ENCODE measurements around the gene KANK3. TPM values are rescaled to one million over a fixed set of nuclear protein-coding genes. Genes with fewer than 3 reads are reported as not detected.
"Not testable (repeated sequence)": the region's sequence is repeated elsewhere in the genome, so short reads cannot be mapped to it uniquely, and the experiment has no call there.

Gene KANK3
- total RNA-seq, 2 experiments from 2014 or later: 4.5 to 4.8 TPM

GRCh38 chr19:8379156-8379891 is 36.3 kb upstream of the KANK3 start:
- POLR2A ChIA-PET; DNase-seq; H3K4me3 Mint-ChIP-seq; H3K27ac Mint-ChIP-seq; H3K36me3 Mint-ChIP-seq; ATAC-seq (ENCODE audit: low read depth); H3K27me3 Mint-ChIP-seq; H3K9me3 Mint-ChIP-seq: not testable (repeated sequence)
- peaks cover 12% of the 10 kb centered on the region for H3K4me1 Mint-ChIP-seq

GRCh38 chr19:8377598-8377997 is 34.5 kb upstream of the KANK3 start:
- H3K36me3 Mint-ChIP-seq: no peaks in the 10 kb centered on the region
- no peak overlapping the region for H3K27ac Mint-ChIP-seq
- DNase-seq (no peak), ATAC-seq (ENCODE audit: low read depth) (peak; percentile 56)
- POLR2A ChIA-PET: interaction anchor here (2.4 kb wide), 1 partner anchor 13 kb away, joined by 11 read pairs; the partner anchor contains the start of gene RAB11B
- H3K4me3 Mint-ChIP-seq: no peak overlapping the region
- H3K27me3 Mint-ChIP-seq: peaks cover 2% of the 10 kb centered on the region
- peaks cover 12% of the 10 kb centered on the region for H3K4me1 Mint-ChIP-seq
- no peaks in the 10 kb centered on the region for H3K9me3 Mint-ChIP-seq

- H3K36me3 Mint-ChIP-seq; H3K4me3 Mint-ChIP-seq; H3K27me3 Mint-ChIP-seq; H3K9me3 Mint-ChIP-seq; ATAC-seq (ENCODE audit: low read depth); H3K27ac Mint-ChIP-seq; DNase-seq: not testable (repeated sequence)
- POLR2A ChIA-PET: interaction anchor here (1.2 to 2.4 kb wide), 2 partner anchors 9 to 14 kb away, joined by 3 to 11 read pairs; partner anchors contain the start of gene RAB11B
- H3K4me1 Mint-ChIP-seq: peaks cover 12% of the 10 kb centered on the region
Observed at GRCh38 chr19:8376373-8376974, 33.4 kb upstream of the KANK3 start.

GRCh38 chr19:8375766-8376165 is 32.7 kb upstream of the KANK3 start:
- H3K27ac Mint-ChIP-seq; DNase-seq; ATAC-seq (ENCODE audit: low read depth); H3K36me3 Mint-ChIP-seq; H3K27me3 Mint-ChIP-seq; H3K9me3 Mint-ChIP-seq; H3K4me3 Mint-ChIP-seq: not testable (repeated sequence)
- POLR2A ChIA-PET: interaction anchor here (1.2 kb wide), 1 partner anchor 8 kb away, joined by 3 read pairs; no protein-coding TSS in a partner anchor
- H3K4me1 Mint-ChIP-seq: peaks cover 12% of the 10 kb centered on the region

GRCh38 chr19:8373867-8374813 is 31.1 kb upstream of the KANK3 start:
- no peak overlapping the region for H3K27ac Mint-ChIP-seq
- DNase-seq (no peak), ATAC-seq (ENCODE audit: low read depth) (no peak)
- H3K4me1 Mint-ChIP-seq: peaks cover 12% of the 10 kb centered on the region
- H3K9me3 Mint-ChIP-seq: no peaks in the 10 kb centered on the region
- no peaks in the 10 kb centered on the region for H3K36me3 Mint-ChIP-seq
- H3K27me3 Mint-ChIP-seq: peaks cover 2% of the 10 kb centered on the region
- H3K4me3 Mint-ChIP-seq: no peak overlapping the region
- POLR2A ChIA-PET: no interaction called here

- ATAC-seq (ENCODE audit: low read depth) (no peak), DNase-seq (no peak)
- Mint-ChIP-seq H3K4me3 (no peak overlapping the region), H3K4me1 (peaks cover 3% of the 10 kb centered on the region), H3K27ac (no peak overlapping the region), H3K27me3 (peaks cover 21% of the 10 kb centered on the region), H3K36me3 (peaks cover 2% of the 10 kb centered on the region), H3K9me3 (no peaks in the 10 kb centered on the region)
- POLR2A ChIA-PET: no interaction called here
Observed at GRCh38 chr19:8371011-8371804, 28.1 kb upstream of the KANK3 start.

- no peak for DNase-seq
- ATAC-seq (ENCODE audit: low read depth): no peak
- Mint-ChIP-seq H3K9me3 (no peaks in the 10 kb centered on the region), H3K27me3 (peaks cover 26% of the 10 kb centered on the region), H3K36me3 (peaks cover 2% of the 10 kb centered on the region), H3K27ac (no peak overlapping the region), H3K4me3 (no peak overlapping the region), H3K4me1 (peaks cover 3% of the 10 kb centered on the region)
- POLR2A ChIA-PET: interaction anchor here (1.2 kb wide), 1 partner anchor 13 kb away, joined by 3 read pairs; no protein-coding TSS in a partner anchor
Observed at GRCh38 chr19:8370176-8371010, 27.3 kb upstream of the KANK3 start.

GRCh38 chr19:8367327-8368001 is 24.4 kb upstream of the KANK3 start:
- H3K4me1 Mint-ChIP-seq: peaks cover 9% of the 10 kb centered on the region
- POLR2A ChIA-PET: interaction anchor here (0.7 kb wide), 1 partner anchor 9 kb away, joined by 3 read pairs; no protein-coding TSS in a partner anchor
- H3K27me3 Mint-ChIP-seq: peaks cover 41% of the 10 kb centered on the region
- no peak overlapping the region for H3K4me3 Mint-ChIP-seq
- no peak overlapping the region for H3K27ac Mint-ChIP-seq
- DNase-seq: no peak
- ATAC-seq (ENCODE audit: low read depth): no peak
- peaks cover 2% of the 10 kb centered on the region for H3K36me3 Mint-ChIP-seq
- no peaks in the 10 kb centered on the region for H3K9me3 Mint-ChIP-seq

- Mint-ChIP-seq H3K9me3 (no peaks in the 10 kb centered on the region), H3K4me1 (peaks cover 11% of the 10 kb centered on the region), H3K36me3 (peaks cover 2% of the 10 kb centered on the region), H3K4me3 (no peak overlapping the region), H3K27ac (no peak overlapping the region), H3K27me3 (peaks cover 43% of the 10 kb centered on the region)
- POLR2A ChIA-PET: interaction anchor here (1.0 kb wide), 1 partner anchor 24 kb away, joined by 4 read pairs; the partner anchor contains the start of gene RAB11B
- DNase-seq: no peak
- no peak for ATAC-seq (ENCODE audit: low read depth)
Observed at GRCh38 chr19:8366961-8367326, 23.9 kb upstream of the KANK3 start.

GRCh38 chr19:8366121-8366581 is 23.1 kb upstream of the KANK3 start:
- POLR2A ChIA-PET: interaction anchor here (1.0 kb wide), 1 partner anchor 24 kb away, joined by 4 read pairs; the partner anchor contains the start of gene RAB11B
- ATAC-seq (ENCODE audit: low read depth) (no peak), DNase-seq (no peak)
- Mint-ChIP-seq H3K27me3 (peaks cover 47% of the 10 kb centered on the region), H3K4me1 (peaks cover 13% of the 10 kb centered on the region), H3K36me3 (peaks cover 2% of the 10 kb centered on the region), H3K9me3 (no peaks in the 10 kb centered on the region), H3K27ac (no peak overlapping the region), H3K4me3 (no peak overlapping the region)
